22Rv1 (cell line): Measurements from ENCODE around the gene ANKZF1.

ENCODE experiments used
- H3K27ac ChIP-seq: fragments of 450-650 bp; 2 replicates; pipeline ENCODE4 v1.5.1; 2017
- CTCF ChIP-seq: fragments of 450-650 bp; IDR thresholded peaks from 2 replicates; pipeline ENCODE4 v1.5.1; 2017; ENCODE audit warnings: mild to moderate bottlenecking
- ZFX ChIP-seq: fragments of 450-650 bp; IDR thresholded peaks from 2 replicates; pipeline ENCODE4 v1.6.1; 2017; ENCODE audit warnings: antibody characterized with exemption, borderline replicate concordance

ANKZF1 gene, protein sequence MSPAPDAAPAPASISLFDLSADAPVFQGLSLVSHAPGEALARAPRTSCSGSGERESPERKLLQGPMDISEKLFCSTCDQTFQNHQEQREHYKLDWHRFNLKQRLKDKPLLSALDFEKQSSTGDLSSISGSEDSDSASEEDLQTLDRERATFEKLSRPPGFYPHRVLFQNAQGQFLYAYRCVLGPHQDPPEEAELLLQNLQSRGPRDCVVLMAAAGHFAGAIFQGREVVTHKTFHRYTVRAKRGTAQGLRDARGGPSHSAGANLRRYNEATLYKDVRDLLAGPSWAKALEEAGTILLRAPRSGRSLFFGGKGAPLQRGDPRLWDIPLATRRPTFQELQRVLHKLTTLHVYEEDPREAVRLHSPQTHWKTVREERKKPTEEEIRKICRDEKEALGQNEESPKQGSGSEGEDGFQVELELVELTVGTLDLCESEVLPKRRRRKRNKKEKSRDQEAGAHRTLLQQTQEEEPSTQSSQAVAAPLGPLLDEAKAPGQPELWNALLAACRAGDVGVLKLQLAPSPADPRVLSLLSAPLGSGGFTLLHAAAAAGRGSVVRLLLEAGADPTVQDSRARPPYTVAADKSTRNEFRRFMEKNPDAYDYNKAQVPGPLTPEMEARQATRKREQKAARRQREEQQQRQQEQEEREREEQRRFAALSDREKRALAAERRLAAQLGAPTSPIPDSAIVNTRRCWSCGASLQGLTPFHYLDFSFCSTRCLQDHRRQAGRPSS

GRCh38 chr2:219229305-219230058 is at the start of gene ANKZF1, which contains the start of gene ATG9A:
Gene ANKZF1 (plus strand): TSS chr2:219229806. CDS start chr2:219230258, 452 bp downstream.
Gene ATG9A (minus strand): TSS chr2:219229636. CDS start chr2:219228024, 1,612 bp downstream.
- no peak for TF ChIP-seq CTCF
- TF ChIP-seq ZFX, result no peak
- H3K27ac ChIP-seq, result peak within 1 kb of the TSS; percentile 95

DNA sequence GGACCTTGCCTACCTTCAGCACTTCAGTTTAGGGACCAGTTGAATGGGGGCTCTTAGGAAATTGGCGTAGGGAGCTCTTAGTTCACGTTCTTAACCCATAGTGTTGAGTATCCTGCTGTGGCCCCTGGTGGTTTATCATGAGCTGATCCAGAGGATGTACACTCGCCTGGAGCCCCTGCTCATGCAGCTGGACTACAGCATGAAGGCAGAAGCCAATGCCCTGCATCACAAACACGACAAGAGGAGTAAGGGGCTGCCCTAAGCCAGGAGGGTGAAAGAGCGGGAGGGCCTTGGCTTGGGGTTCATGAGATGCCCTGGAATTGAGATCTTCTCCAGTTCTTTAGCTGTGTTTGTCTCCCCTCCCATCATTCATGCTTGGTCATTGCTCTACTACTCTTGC is 48.6 kb upstream of the ANKZF1 start:
- no peak for TF ChIP-seq ZFX
- no peak for TF ChIP-seq CTCF
- H3K27ac ChIP-seq, result no peak overlapping the region

DNA sequence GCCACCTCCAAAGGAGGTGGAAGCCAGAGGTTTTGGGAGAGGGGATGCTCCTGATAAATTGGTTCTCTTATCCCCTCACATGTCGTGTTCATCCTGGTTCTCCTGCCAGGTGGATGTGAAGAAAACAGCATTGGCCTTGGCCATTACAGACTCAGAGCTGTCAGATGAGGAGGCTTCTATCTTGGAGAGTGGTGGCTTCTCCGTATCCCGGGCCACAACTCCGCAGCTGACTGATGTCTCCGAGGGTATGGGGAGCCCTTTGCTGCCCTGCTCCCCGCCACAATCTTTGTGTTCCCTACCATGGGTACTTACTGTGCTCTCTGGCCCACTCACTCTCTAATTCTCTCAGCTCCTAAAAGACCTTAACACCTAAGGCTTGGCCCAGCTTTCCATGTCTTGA is 48.1 kb upstream of the ANKZF1 start:
- no peak overlapping the region for H3K27ac ChIP-seq
- TF ChIP-seq ZFX, result no peak
- TF ChIP-seq CTCF, result no peak

DNA sequence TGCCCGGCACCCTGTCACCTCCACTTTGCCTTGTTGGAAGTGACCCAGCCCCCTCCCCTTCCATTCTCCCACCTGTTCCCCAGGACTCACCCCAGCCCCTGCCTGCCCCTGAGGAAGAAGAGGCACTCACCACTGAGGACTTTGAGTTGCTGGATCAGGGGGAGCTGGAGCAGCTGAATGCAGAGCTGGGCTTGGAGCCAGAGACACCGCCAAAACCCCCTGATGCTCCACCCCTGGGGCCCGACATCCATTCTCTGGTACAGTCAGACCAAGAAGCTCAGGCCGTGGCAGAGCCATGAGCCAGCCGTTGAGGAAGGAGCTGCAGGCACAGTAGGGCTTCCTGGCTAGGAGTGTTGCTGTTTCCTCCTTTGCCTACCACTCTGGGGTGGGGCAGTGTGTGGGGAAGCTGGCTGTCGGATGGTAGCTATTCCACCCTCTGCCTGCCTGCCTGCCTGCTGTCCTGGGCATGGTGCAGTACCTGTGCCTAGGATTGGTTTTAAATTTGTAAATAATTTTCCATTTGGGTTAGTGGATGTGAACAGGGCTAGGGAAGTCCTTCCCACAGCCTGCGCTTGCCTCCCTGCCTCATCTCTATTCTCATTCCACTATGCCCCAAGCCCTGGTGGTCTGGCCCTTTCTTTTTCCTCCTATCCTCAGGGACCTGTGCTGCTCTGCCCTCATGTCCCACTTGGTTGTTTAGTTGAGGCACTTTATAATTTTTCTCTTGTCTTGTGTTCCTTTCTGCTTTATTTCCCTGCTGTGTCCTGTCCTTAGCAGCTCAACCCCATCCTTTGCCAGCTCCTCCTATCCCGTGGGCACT is 47.1 kb upstream of the ANKZF1 start:
- TF ChIP-seq CTCF (no peak), ZFX (no peak)
- no peak overlapping the region for H3K27ac ChIP-seq

DNA sequence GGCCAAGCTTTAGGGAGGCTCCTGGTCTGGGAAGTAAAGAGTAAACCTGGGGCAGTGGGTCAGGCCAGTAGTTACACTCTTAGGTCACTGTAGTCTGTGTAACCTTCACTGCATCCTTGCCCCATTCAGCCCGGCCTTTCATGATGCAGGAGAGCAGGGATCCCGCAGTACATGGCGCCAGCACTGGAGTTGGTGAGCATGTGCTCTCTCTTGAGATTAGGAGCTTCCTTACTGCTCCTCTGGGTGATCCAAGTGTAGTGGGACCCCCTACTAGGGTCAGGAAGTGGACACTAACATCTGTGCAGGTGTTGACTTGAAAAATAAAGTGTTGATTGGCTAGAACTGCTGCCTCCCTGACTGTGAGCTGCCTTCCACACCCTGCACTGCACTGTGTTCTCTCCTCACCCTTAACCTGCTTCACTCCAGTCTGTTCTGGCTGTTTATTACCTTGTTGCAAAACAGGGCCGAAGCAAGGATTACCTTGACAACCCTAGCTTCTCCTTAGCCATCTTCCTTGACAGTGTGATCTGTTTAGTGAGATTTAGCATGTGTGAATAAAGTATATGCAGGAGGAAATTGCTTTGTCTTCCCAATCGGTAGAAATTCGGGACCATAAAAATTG is 46.3 kb upstream of the ANKZF1 start:
- no peak for TF ChIP-seq CTCF
- TF ChIP-seq ZFX, result no peak

GRCh38 chr2:219184121-219184520 is 45.5 kb upstream of the ANKZF1 start:
- no peak for TF ChIP-seq CTCF
- TF ChIP-seq ZFX, result no peak
- H3K27ac ChIP-seq, result no peak overlapping the region

More for the DNA sequence above, 46.3 kb upstream of the ANKZF1 start:
- H3K27ac ChIP-seq, result no peak overlapping the region
